ENCODE measurements around the gene DSTYK.

DSTYK gene

GRCh38 chr1:205228093-205228521 is 16.6 kb upstream of the DSTYK start:
- peak overlapping the region; percentile 87 for H3K4me2 ChIP-seq (ENCODE audit: low read length)
- no peaks in the 10 kb centered on the region for H3K9me3 ChIP-seq (replicated peaks; ENCODE audit: low read length)
- H3K27me3 ChIP-seq (ENCODE audit: control insufficient read depth, insufficient read depth, low read length), result peaks cover 39% of the 10 kb centered on the region
- peaks cover 20% of the 10 kb centered on the region for H3K4me1 ChIP-seq (ENCODE audit: control insufficient read depth, insufficient read depth, low read length)
- no peaks in the 10 kb centered on the region for H3K36me3 ChIP-seq (ENCODE audit: insufficient read depth, low read length)
- peak overlapping the region; percentile 50 for H3K9ac ChIP-seq (ENCODE audit: low read depth, low read length)
- peak overlapping the region; percentile 76 for H3K4me3 ChIP-seq (ENCODE audit: low read length)

DNA sequence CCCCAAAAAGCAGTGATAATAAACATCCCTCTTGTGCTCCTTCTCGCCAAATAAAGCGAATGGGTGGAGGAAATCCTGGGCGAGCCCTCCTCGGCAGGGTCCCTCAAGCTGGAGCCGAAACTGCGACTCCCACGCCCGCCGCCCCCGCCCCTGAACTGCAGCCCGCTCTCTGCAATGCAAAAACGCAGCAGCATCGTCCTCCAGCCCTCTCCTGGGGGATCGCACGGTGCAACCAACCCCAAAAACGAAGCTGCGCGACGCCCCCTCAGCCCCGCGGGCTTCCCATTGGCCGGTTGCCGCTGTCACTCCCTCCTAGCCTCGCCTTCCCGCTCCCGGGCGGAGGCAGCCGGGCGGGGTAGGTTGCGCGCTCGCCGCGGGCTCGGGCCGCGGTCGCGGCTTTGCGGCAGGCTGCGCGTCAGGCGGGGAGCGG is 16.1 kb upstream of the DSTYK start, which contains the start of gene TMCC2:
Gene TMCC2 (plus strand): TSS at position 363 of the 430 bp plus-strand sequence. CDS start 619 bp downstream, outside the sequence.
- peak within 1 kb of the TSS; percentile 87 for H3K4me2 ChIP-seq (ENCODE audit: low read length)
- H3K27me3 ChIP-seq (ENCODE audit: control insufficient read depth, insufficient read depth, low read length), result peaks cover 42% of the 10 kb centered on the region
- no peaks in the 10 kb centered on the region for H3K36me3 ChIP-seq (ENCODE audit: insufficient read depth, low read length)
- peak within 1 kb of the TSS; percentile 76 for H3K4me3 ChIP-seq (ENCODE audit: low read length)
- H3K9me3 ChIP-seq (replicated peaks; ENCODE audit: low read length), result no peaks in the 10 kb centered on the region
- peak within 1 kb of the TSS; percentile 57 for H3K9ac ChIP-seq (ENCODE audit: low read depth, low read length)
- peaks cover 20% of the 10 kb centered on the region for H3K4me1 ChIP-seq (ENCODE audit: control insufficient read depth, insufficient read depth, low read length)

- H3K4me2 ChIP-seq (ENCODE audit: low read length), result peak overlapping the region; percentile 87
- peak overlapping the region; percentile 76 for H3K4me3 ChIP-seq (ENCODE audit: low read length)
- H3K36me3 ChIP-seq (ENCODE audit: insufficient read depth, low read length), result no peaks in the 10 kb centered on the region
- no peaks in the 10 kb centered on the region for H3K9me3 ChIP-seq (replicated peaks; ENCODE audit: low read length)
- H3K4me1 ChIP-seq (ENCODE audit: control insufficient read depth, insufficient read depth, low read length), result peaks cover 20% of the 10 kb centered on the region
- H3K9ac ChIP-seq (ENCODE audit: low read depth, low read length), result peak overlapping the region; percentile 57
- peaks cover 42% of the 10 kb centered on the region for H3K27me3 ChIP-seq (ENCODE audit: control insufficient read depth, insufficient read depth, low read length)
Observed at GRCh38 chr1:205226868-205227583, 15.5 kb upstream of the DSTYK start.

GRCh38 chr1:205225901-205226765 is 14.6 kb upstream of the DSTYK start:
- no peak overlapping the region for H3K4me2 ChIP-seq (ENCODE audit: low read length)
- peaks cover 20% of the 10 kb centered on the region for H3K4me1 ChIP-seq (ENCODE audit: control insufficient read depth, insufficient read depth, low read length)
- no peak overlapping the region for H3K4me3 ChIP-seq (ENCODE audit: low read length)
- H3K9me3 ChIP-seq (replicated peaks; ENCODE audit: low read length), result no peaks in the 10 kb centered on the region
- H3K27me3 ChIP-seq (ENCODE audit: control insufficient read depth, insufficient read depth, low read length), result peaks cover 42% of the 10 kb centered on the region
- H3K36me3 ChIP-seq (ENCODE audit: insufficient read depth, low read length), result no peaks in the 10 kb centered on the region
- H3K9ac ChIP-seq (ENCODE audit: low read depth, low read length), result no peak overlapping the region

- H3K27me3 ChIP-seq (ENCODE audit: control insufficient read depth, insufficient read depth, low read length), result peaks cover 42% of the 10 kb centered on the region
- peaks cover 20% of the 10 kb centered on the region for H3K4me1 ChIP-seq (ENCODE audit: control insufficient read depth, insufficient read depth, low read length)
- no peak overlapping the region for H3K4me2 ChIP-seq (ENCODE audit: low read length)
- H3K4me3 ChIP-seq (ENCODE audit: low read length), result no peak overlapping the region
- no peaks in the 10 kb centered on the region for H3K9me3 ChIP-seq (replicated peaks; ENCODE audit: low read length)
- no peaks in the 10 kb centered on the region for H3K36me3 ChIP-seq (ENCODE audit: insufficient read depth, low read length)
- H3K9ac ChIP-seq (ENCODE audit: low read depth, low read length), result no peak overlapping the region
Observed at GRCh38 chr1:205224736-205225135, 13.2 kb upstream of the DSTYK start.

- Histone ChIP-seq H3K4me2 (ENCODE audit: low read length) (no peak overlapping the region), H3K9ac (ENCODE audit: low read depth, low read length) (no peak overlapping the region), H3K9me3 (replicated peaks; ENCODE audit: low read length) (no peaks in the 10 kb centered on the region), H3K27me3 (ENCODE audit: control insufficient read depth, insufficient read depth, low read length) (peaks cover 30% of the 10 kb centered on the region), H3K4me1 (ENCODE audit: control insufficient read depth, insufficient read depth, low read length) (no peaks in the 10 kb centered on the region), H3K4me3 (ENCODE audit: low read length) (no peak overlapping the region), H3K36me3 (ENCODE audit: insufficient read depth, low read length) (no peaks in the 10 kb centered on the region)
Observed at GRCh38 chr1:205220421-205220820, 8.9 kb upstream of the DSTYK start.

DNA sequence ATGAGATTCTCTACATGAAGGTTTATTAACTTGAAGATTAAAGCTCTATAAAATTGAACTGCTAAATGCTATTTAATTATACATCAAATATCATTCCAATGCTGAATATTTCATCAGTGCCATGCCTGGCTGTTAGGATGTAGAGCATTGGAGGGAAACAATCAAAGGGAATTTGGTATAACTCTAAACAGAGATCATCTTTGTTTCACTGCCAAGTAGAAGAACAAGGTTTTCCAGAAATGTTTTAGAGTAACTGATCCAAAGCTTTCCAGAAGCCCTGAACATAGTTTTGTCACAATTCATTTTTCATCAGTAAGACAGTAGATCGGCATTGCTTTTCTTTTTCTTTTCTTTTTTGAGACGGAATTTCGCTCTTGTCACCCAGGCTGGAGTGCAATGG is 5.9 kb upstream of the DSTYK start:
- Histone ChIP-seq H3K4me1 (ENCODE audit: control insufficient read depth, insufficient read depth, low read length) (no peaks in the 10 kb centered on the region), H3K9ac (ENCODE audit: low read depth, low read length) (no peak overlapping the region), H3K27me3 (ENCODE audit: control insufficient read depth, insufficient read depth, low read length) (peaks cover 7% of the 10 kb centered on the region), H3K4me3 (ENCODE audit: low read length) (no peak overlapping the region), H3K9me3 (replicated peaks; ENCODE audit: low read length) (no peaks in the 10 kb centered on the region), H3K4me2 (ENCODE audit: low read length) (no peak overlapping the region), H3K36me3 (ENCODE audit: insufficient read depth, low read length) (no peaks in the 10 kb centered on the region)

- Histone ChIP-seq H3K36me3 (ENCODE audit: insufficient read depth, low read length) (no peaks in the 10 kb centered on the region), H3K27me3 (ENCODE audit: control insufficient read depth, insufficient read depth, low read length) (peaks cover 7% of the 10 kb centered on the region), H3K9ac (ENCODE audit: low read depth, low read length) (no peak overlapping the region), H3K4me3 (ENCODE audit: low read length) (no peak overlapping the region), H3K4me1 (ENCODE audit: control insufficient read depth, insufficient read depth, low read length) (no peaks in the 10 kb centered on the region), H3K9me3 (replicated peaks; ENCODE audit: low read length) (no peaks in the 10 kb centered on the region), H3K4me2 (ENCODE audit: low read length) (no peak overlapping the region)
Observed at GRCh38 chr1:205216588-205216987, 5.1 kb upstream of the DSTYK start.

DNA sequence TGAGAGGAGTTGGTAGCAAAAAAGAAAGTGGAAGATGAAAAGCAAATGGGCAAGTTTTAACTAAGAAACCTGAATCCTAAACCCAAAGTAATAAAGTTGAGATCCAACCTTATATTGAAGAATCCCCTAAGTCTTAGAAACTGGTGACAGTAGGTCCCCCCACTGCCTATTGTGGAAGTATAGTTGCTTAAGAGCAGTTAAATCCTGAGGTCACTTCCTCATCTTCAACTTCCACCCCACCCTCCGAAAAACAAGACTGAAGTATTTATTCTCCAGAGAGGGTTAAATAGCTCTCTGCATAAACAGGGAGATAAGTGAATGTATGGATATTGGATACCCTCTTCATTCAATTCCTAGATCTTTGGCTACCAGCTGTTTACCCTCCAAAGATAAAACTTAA is 3.3 kb upstream of the DSTYK start:
- H3K9me3 ChIP-seq (replicated peaks; ENCODE audit: low read length), result no peaks in the 10 kb centered on the region
- H3K4me3 ChIP-seq (ENCODE audit: low read length), result no peak overlapping the region
- no peak overlapping the region for H3K4me2 ChIP-seq (ENCODE audit: low read length)
- H3K27me3 ChIP-seq (ENCODE audit: control insufficient read depth, insufficient read depth, low read length), result peaks cover 7% of the 10 kb centered on the region
- H3K36me3 ChIP-seq (ENCODE audit: insufficient read depth, low read length), result no peaks in the 10 kb centered on the region
- H3K4me1 ChIP-seq (ENCODE audit: control insufficient read depth, insufficient read depth, low read length), result peaks cover 6% of the 10 kb centered on the region
- no peak overlapping the region for H3K9ac ChIP-seq (ENCODE audit: low read depth, low read length)

DNA sequence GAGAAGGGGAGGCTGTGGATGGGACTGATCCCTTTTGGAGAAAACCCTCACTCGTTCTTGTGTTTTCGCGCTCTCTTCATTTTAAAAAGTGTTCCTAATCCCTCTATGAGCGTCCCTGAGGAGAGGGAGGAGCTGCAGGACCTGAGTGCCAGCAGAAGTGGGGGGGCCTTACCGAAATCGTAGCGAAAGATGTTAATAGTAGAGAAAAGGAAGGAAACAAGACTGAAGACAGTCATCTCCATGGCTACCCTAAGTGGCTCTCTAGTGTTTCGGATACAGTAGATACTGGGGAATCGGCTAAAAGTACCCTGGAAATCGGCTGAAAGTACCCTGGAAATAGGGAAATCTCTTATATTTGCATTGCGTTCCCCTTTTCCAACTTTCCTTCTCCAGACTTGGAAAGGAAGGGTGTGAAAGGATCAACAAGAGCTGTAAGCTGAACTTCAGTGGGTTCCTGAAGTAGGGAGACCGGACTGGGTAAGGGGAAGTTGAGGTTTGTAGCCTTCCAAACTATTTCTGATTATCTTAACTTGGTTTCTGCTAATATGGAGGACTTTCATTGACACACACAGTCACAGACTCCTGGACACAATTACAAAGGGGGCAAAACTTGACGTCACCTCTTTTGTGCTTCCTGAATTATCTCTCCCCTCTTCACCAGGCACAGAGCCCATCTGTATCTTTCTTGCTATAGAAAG is 486 bp upstream of the DSTYK start:
- H3K9me3 ChIP-seq (replicated peaks; ENCODE audit: low read length), result no peaks in the 10 kb centered on the region
- no peaks in the 10 kb centered on the region for H3K36me3 ChIP-seq (ENCODE audit: insufficient read depth, low read length)
- peak overlapping the region; percentile 73 for H3K4me2 ChIP-seq (ENCODE audit: low read length)
- H3K27me3 ChIP-seq (ENCODE audit: control insufficient read depth, insufficient read depth, low read length), result peaks cover 1% of the 10 kb centered on the region
- H3K9ac ChIP-seq (ENCODE audit: low read depth, low read length), result no peak overlapping the region
- peak overlapping the region; percentile 88 for H3K4me3 ChIP-seq (ENCODE audit: low read length)
- H3K4me1 ChIP-seq (ENCODE audit: control insufficient read depth, insufficient read depth, low read length), result peaks cover 6% of the 10 kb centered on the region

DNA sequence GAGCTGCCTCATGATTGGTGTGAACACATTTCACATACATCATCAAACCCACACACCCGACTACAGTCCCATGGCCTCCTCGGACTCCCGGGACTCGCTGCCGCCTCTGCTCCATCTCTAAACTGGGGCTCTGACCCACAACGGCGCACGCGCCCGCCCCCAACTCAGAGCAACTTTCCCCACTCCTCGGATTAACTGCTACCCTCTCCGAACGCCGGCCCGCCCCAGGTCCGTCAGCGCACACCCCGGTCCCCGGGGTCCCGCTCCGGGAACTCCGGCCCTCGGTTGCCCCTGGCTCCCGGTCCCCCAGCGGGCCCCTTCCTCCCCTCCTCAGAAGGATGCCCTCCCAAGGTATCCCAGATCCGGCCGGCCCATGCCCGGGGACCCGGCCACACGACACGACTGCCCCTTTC is 740 bp downstream of the DSTYK start:
- H3K27me3 ChIP-seq (ENCODE audit: control insufficient read depth, insufficient read depth, low read length), result no peaks in the 10 kb centered on the region
- H3K9me3 ChIP-seq (replicated peaks; ENCODE audit: low read length), result no peaks in the 10 kb centered on the region
- H3K4me1 ChIP-seq (ENCODE audit: control insufficient read depth, insufficient read depth, low read length), result peaks cover 6% of the 10 kb centered on the region
- peak overlapping the region; percentile 98 for H3K4me2 ChIP-seq (ENCODE audit: low read length)
- H3K9ac ChIP-seq (ENCODE audit: low read depth, low read length), result peak overlapping the region; percentile 92
- no peaks in the 10 kb centered on the region for H3K36me3 ChIP-seq (ENCODE audit: insufficient read depth, low read length)
- peak overlapping the region; percentile 88 for H3K4me3 ChIP-seq (ENCODE audit: low read length)

All from skeletal muscle satellite cell (primary cell).